Stimulated activated CD8-positive, alpha-beta memory T cell treated with anti-CD3 and anti-CD28 coated beads, Interleukin-7, amount 100 ng/mL, for 4 hours (primary cell): ENCODE data around the gene PALLD.

Experiments
- DNase-seq, 2 donors: peaks; one replicate each; pipeline ENCODE4 v3.0.0-alpha.2; 2020; ENCODE audit warnings: low read depth in 2 of 2

Gene PALLD

DNA sequence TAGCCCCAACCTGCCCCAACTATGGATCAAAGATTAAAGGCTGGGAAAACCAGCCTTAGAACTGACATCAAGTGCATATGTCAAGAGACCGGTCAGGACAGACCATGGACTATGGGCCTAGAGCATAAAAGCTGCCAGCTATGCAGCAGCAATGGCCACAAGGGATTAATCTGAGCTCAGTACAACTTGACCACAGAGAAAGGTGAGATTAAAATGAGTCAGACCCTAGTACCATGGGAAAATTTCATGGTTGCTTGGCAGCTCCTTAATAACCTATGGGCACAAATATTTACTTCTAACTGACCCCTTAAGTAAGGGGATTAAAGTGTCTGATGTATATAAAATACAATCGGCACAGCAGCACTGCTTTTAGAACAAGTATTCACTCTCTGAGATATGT, 458.8 kb downstream of the PALLD start:
- DNase-seq = no peak

DNA sequence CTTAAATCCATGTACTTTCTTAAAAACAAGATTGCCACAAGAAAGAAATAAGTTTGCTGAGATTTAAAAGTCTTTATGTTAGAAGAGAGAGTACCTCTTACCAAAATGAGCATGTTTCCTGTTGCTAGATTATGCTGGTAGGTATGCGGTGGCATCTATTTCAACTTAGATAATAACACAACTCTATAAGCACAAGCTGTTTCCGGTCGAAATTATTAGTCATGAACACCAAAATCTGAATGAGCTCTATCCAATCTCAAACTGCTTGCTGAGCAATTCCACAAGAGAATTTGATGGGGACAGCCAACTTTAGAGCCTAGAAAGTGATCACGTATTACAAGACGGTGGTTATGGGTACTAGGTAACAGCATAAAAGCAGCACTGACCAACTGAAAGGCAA, 463.9 kb downstream of the PALLD start:
- no peak for DNase-seq

DNA sequence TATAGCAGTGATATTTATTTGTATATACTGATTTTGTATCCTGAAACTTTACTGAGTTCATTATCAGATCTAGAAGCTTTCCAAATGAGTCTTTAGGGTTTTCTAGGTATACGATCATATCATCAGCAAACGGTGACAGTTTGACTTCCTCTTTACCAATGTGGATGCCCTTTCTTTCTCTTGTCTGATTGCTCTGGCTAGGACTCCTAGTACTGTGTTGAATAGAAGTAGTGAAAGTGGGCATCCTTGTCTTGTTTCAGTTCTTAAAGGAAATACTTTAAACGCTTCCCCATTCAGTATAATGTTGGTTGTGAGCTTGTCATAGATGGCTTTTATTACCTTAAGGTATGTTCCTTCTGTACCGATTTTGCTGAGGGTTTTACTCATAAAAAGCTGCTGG, 475.7 kb downstream of the PALLD start:
- no peak for DNase-seq
